HCT116 (cell line): ENCODE results near the gene TSPAN3. TPM values are rescaled to one million over a fixed set of nuclear protein-coding genes. Genes with fewer than 3 reads are reported as not detected.

ENCODE experiments used
- ATAC-seq: fragments of 200-7000 bp; cut with Tn5 transposase; 2 replicates; pipeline ENCODE4 v1.9.1; 2020; ENCODE audit warnings: mild to moderate bottlenecking, moderate library complexity
- BruUV-seq: library from RNA; stranded (reverse); fragments of 400-500 nt; replicated peaks from 2 replicates; lab custom pipeline; 2021; lab: Mats Ljungman, UMichigan
- CTCF ChIA-PET: fragments of 300-600 bp; sonication (Branson Sonifier 250); formaldehyde crosslinking; loops from one replicate; lab custom pipeline; 2021; ENCODE audit warnings: antibody characterized with exemption; lab: Charles Lee
- POLR2A ChIA-PET: fragments of 300-600, 350-600 bp; sonication (Branson Sonifier 250); formaldehyde crosslinking; loops from one replicate; lab custom pipeline; 2021; ENCODE audit warnings: antibody characterized with exemption; lab: Charles Lee
- RAD21 ChIA-PET, 2 experiments: fragments of 300-600 bp; sonication (Branson Sonifier 250); formaldehyde crosslinking; loops; one replicate each; lab custom pipeline; 2023; ENCODE audit warnings: low total read pairs in 2 of 2; ENCODE audit not compliant: uncharacterized antibody in 2 of 2, unreplicated experiment in 2 of 2, low non-redundant PET in 1 of 2; lab: Charles Lee
- DNase-seq: peaks from one replicate; pipeline ENCODE4 v3.0.0-alpha.2; 2010; ENCODE audit warnings: low read depth, low spot score
- H2AFZ ChIP-seq: fragments of 200-600 bp; shearing (Covaris generic), sonication (generic); 2 replicates; pipeline ENCODE4 v1.6.1; 2017; ENCODE audit warnings: low read depth, mixed run types, mixed read lengths, antibody characterized with exemption, low read length; ENCODE audit not compliant: poor library complexity, severe bottlenecking
- H3K27ac ChIP-seq: 2 replicates; pipeline ENCODE4 v1.5.1; 2012; ENCODE audit warnings: low read depth, low read length
- H3K27me3 ChIP-seq: fragments of 200-600 bp; sonication (generic); 2 replicates; pipeline ENCODE4 v1.6.1; 2016; ENCODE audit warnings: mixed run types, low read length, mixed read lengths; ENCODE audit not compliant: insufficient read depth
- H3K36me3 ChIP-seq, 2 experiments: fragments of 200-500 bp in 1 of 2; fragments of 200-600 bp in 1 of 2; sonication (Bioruptor generic) in 1 of 2; sonication (generic) in 1 of 2; 2 replicates each; pipeline versions ENCODE4 v1.5.1 to v1.6.1; 2014 to 2016; ENCODE audit warnings: low read length in 2 of 2, inconsistent platforms in 1 of 2, mixed read lengths in 1 of 2, mixed run types in 1 of 2; ENCODE audit not compliant: insufficient read depth in 2 of 2, control insufficient read depth in 1 of 2
- H3K4me1 ChIP-seq, 2 experiments: fragments of 200-600 bp in 1 of 2; sonication (generic) in 1 of 2; 2 replicates each; pipeline versions ENCODE4 v1.5.1 to v1.6.1; 2012 to 2017; ENCODE audit warnings: low read length in 2 of 2, inconsistent platforms in 1 of 2, mild to moderate bottlenecking in 1 of 2, mixed read lengths in 1 of 2, mixed run types in 1 of 2, moderate library complexity in 1 of 2; ENCODE audit not compliant: insufficient read depth in 2 of 2, control insufficient read depth in 1 of 2
- H3K4me2 ChIP-seq: fragments of 200-600 bp; sonication (generic); 2 replicates; pipeline ENCODE4 v1.6.1; 2017; ENCODE audit warnings: mixed run types, low read length, mixed read lengths
- H3K4me3 ChIP-seq, 2 experiments: fragments of 200-600 bp in 1 of 2; sonication (generic) in 1 of 2; replicated peaks in 1 of 2; 2 replicates each; pipeline ENCODE4 v1.5.1; 2011 to 2016; ENCODE audit warnings: low read length in 2 of 2, control low read depth in 1 of 2, low read depth in 1 of 2, mild to moderate bottlenecking in 1 of 2, mixed read lengths in 1 of 2, mixed run types in 1 of 2
- H3K79me2 ChIP-seq: fragments of 200-600 bp; sonication (generic); 2 replicates; pipeline ENCODE4 v1.6.1; 2017; ENCODE audit warnings: mild to moderate bottlenecking, mixed run types, low read length, moderate library complexity, mixed read lengths; ENCODE audit not compliant: insufficient read depth
- H3K9ac ChIP-seq: fragments of 200-600 bp; sonication (generic); 2 replicates; pipeline ENCODE4 v1.6.1; 2016; ENCODE audit warnings: low read length, mixed read lengths
- H3K9me2 ChIP-seq: fragments of 200-600 bp; sonication (generic), shearing (Covaris generic); 2 replicates; pipeline ENCODE4 v1.6.1; 2017; ENCODE audit warnings: mixed run types, mild to moderate bottlenecking, moderate library complexity; ENCODE audit not compliant: insufficient read depth
- H3K9me3 ChIP-seq, 2 experiments: fragments of 200-500 bp in 1 of 2; fragments of 200-600 bp in 1 of 2; sonication (Bioruptor generic) in 1 of 2; sonication (generic) in 1 of 2; 2 replicates each; pipeline ENCODE4 v1.6.1; 2014 to 2017; ENCODE audit warnings: low read length in 2 of 2, mixed read lengths in 2 of 2, inconsistent platforms in 1 of 2, low read depth in 1 of 2, mild to moderate bottlenecking in 1 of 2, mixed run types in 1 of 2, moderate library complexity in 1 of 2; ENCODE audit not compliant: control insufficient read depth in 1 of 2, insufficient read depth in 1 of 2
- H4K20me1 ChIP-seq: fragments of 200-600 bp; sonication (generic), shearing (Covaris generic); 2 replicates; pipeline ENCODE4 v1.6.1; 2017; ENCODE audit warnings: mixed run types, mild to moderate bottlenecking, moderate library complexity; ENCODE audit not compliant: insufficient read depth
- CEBPB ChIP-seq: IDR thresholded peaks from 2 replicates; pipeline ENCODE4 v1.6.1; 2012; ENCODE audit warnings: low read depth
- EGR1 ChIP-seq: IDR thresholded peaks from 2 replicates; pipeline ENCODE4 v1.6.1; 2012; ENCODE audit warnings: low read depth
- ELF1 ChIP-seq: IDR thresholded peaks from 2 replicates; pipeline ENCODE4 v1.6.1; 2012; ENCODE audit warnings: low read depth, borderline replicate concordance
- EZH2 ChIP-seq: fragments of 200-600 bp; sonication (generic); IDR thresholded peaks from 2 replicates; pipeline ENCODE4 v1.6.1; 2017; ENCODE audit warnings: antibody characterized with exemption, mixed run types
- EZH2phosphoT487 ChIP-seq: fragments of 200-600 bp; IDR thresholded peaks from 2 replicates; pipeline ENCODE4 v1.6.1; 2018; ENCODE audit warnings: antibody characterized with exemption, borderline replicate concordance
- JUND ChIP-seq: IDR thresholded peaks from 2 replicates; pipeline ENCODE4 v1.6.1; 2012
- POLR2A ChIP-seq: IDR thresholded peaks from 2 replicates; pipeline ENCODE4 v1.7.0; 2011; ENCODE audit warnings: borderline replicate concordance; ENCODE audit not compliant: insufficient read depth, insufficient read length; ENCODE audit errors: extremely low read depth
- POLR2AphosphoS5 ChIP-seq: IDR thresholded peaks from 2 replicates; pipeline ENCODE4 v1.6.1; 2011; ENCODE audit warnings: mild to moderate bottlenecking, low read depth, low read length, moderate library complexity
- SIN3A ChIP-seq: IDR thresholded peaks from 2 replicates; pipeline ENCODE4 v1.6.1; 2012; ENCODE audit warnings: low read depth
- SP1 ChIP-seq: IDR thresholded peaks from 2 replicates; pipeline ENCODE4 v1.6.1; 2012; ENCODE audit warnings: low read depth
- TCF7L2 ChIP-seq: IDR thresholded peaks from 2 replicates; pipeline ENCODE4 v1.7.0; 2011; ENCODE audit warnings: borderline replicate concordance, inconsistent platforms; ENCODE audit not compliant: insufficient read depth, insufficient read length; ENCODE audit errors: extremely low read depth
- YY1 ChIP-seq: IDR thresholded peaks from 2 replicates; pipeline ENCODE4 v1.6.1; 2011; ENCODE audit warnings: low read length, low read depth, moderate library complexity, mild to moderate bottlenecking; ENCODE audit not compliant: insufficient replicate concordance; ENCODE audit errors: extremely low read depth
- ZFX ChIP-seq: fragments of 450-650 bp; IDR thresholded peaks from 2 replicates; pipeline ENCODE4 v1.6.1; 2017
- intact Hi-C: fragments of 100-400 bp; cut with micrococcal nuclease; formaldehyde crosslinking; loops from 2 replicates; pipeline ENCODE4 v1.10.0; 2022
- total RNA-seq: library from RNA; stranded (reverse); gene quantifications from one replicate; pipeline ENCODE4 v1.2.1, GENCODE V29; 2021; ENCODE audit not compliant: unreplicated experiment
- TF ChIP-seq, protein P1 (sequence below), 3 experiments: fragments of 200-600 bp in 1 of 3; sonication (generic) in 1 of 3; IDR thresholded peaks in 2 of 3; conservative IDR thresholded peaks in 1 of 3; 2 replicates each; pipeline ENCODE4 v1.5.1; 2012 to 2017; ENCODE audit warnings: low read depth in 2 of 3, low read length in 2 of 3, antibody characterized with exemption in 1 of 3, borderline replicate concordance in 1 of 3, control low read depth in 1 of 3, mild to moderate bottlenecking in 1 of 3, mixed read lengths in 1 of 3, mixed run types in 1 of 3, moderate library complexity in 1 of 3; ENCODE audit not compliant: insufficient read depth in 1 of 3
- TF ChIP-seq, protein P2 (sequence below): IDR thresholded peaks from 2 replicates; pipeline ENCODE4 v1.6.1; 2012

TSPAN3 gene
- total RNA-seq, 1 experiment from 2014 or later, result 140 TPM

DNA sequence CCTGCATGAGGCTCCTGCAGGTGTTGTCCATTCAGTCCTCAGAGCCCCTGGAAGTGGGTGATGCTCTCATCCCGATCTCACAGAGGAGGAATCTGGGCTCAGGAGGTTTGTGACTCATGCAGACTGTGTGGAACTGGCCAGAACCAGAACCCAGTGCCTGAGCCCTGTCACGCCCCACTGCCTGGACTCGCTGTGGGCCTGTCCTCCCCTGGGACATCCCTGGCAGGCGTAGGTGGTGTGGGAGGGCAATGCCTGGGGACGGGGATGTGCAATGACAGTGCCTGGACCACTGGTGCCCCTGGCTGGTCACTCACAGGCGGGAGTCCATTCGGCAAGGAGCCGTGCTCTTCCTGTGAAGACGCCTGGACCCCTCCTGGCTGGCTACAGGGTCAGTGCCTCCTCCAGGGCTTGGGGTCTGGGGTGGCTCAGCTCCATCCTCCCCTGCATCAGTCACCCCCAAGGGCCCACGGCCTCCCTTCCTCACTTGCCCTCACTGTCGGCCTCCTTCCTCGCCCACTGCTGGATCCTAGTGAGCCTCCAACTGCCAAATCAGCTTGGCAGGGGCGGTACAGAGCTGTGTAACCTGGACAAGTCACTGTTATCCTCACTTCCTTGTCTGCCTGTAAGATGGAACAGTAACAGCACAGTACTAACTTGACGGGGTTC, 61.1 kb downstream of the TSPAN3 start:
- Histone ChIP-seq H3K27me3 (no peaks in the 10 kb centered on the region), H3K36me3 (no peaks in the 10 kb centered on the region), H3K9me3 (no peaks in the 10 kb centered on the region), H3K4me2 (no peak overlapping the region), H3K79me2 (no peaks in the 10 kb centered on the region), H3K9me2 (no peaks in the 10 kb centered on the region), H3K27ac (no peak overlapping the region), H3K4me1 (peaks cover 8 to 15% of the 10 kb centered on the region in 2 experiments), H2AFZ (no peak overlapping the region), H4K20me1 (no peaks in the 10 kb centered on the region), H3K4me3 (no peak overlapping the region), H3K9ac (no peak overlapping the region)
- ChIA-PET POLR2A (no interaction called here), CTCF (no interaction called here), RAD21 (no interaction called here)
- TF ChIP-seq JUND, result no peak
- TF ChIP-seq ZFX, result no peak
- TF ChIP-seq ELF1, result no peak
- TF ChIP-seq SIN3A, result no peak
- no peak for TF ChIP-seq EZH2
- TF ChIP-seq CEBPB, result no peak
- no peak for TF ChIP-seq SP1
- TF ChIP-seq EGR1, result no peak
- TF ChIP-seq TCF7L2, result no peak
- no peak for TF ChIP-seq EZH2phosphoT487
- TF ChIP-seq, protein P1, sequence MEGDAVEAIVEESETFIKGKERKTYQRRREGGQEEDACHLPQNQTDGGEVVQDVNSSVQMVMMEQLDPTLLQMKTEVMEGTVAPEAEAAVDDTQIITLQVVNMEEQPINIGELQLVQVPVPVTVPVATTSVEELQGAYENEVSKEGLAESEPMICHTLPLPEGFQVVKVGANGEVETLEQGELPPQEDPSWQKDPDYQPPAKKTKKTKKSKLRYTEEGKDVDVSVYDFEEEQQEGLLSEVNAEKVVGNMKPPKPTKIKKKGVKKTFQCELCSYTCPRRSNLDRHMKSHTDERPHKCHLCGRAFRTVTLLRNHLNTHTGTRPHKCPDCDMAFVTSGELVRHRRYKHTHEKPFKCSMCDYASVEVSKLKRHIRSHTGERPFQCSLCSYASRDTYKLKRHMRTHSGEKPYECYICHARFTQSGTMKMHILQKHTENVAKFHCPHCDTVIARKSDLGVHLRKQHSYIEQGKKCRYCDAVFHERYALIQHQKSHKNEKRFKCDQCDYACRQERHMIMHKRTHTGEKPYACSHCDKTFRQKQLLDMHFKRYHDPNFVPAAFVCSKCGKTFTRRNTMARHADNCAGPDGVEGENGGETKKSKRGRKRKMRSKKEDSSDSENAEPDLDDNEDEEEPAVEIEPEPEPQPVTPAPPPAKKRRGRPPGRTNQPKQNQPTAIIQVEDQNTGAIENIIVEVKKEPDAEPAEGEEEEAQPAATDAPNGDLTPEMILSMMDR (IDR thresholded peaks at IDR 0.05 in 2 of 3, conservative IDR thresholded peaks at IDR 0.05 in 1 of 3; ENCODE audit: borderline replicate concordance in 1 of 3, insufficient read depth in 1 of 3, low read depth in 2 of 3, low read length in 2 of 3), result no peak
- no peak for TF ChIP-seq POLR2A
- TF ChIP-seq, protein P2, sequence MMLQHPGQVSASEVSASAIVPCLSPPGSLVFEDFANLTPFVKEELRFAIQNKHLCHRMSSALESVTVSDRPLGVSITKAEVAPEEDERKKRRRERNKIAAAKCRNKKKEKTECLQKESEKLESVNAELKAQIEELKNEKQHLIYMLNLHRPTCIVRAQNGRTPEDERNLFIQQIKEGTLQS, result no peak
- no peak for TF ChIP-seq POLR2AphosphoS5
- no peak for TF ChIP-seq YY1
- ATAC-seq (no peak), DNase-seq (no peak)
- intact Hi-C loops, result no loop called here
- no TSS peak for BruUV-seq
